PFSK-1 (cell line): Measurements from ENCODE around the gene MLYCD.

ENCODE experiments used
- SIN3A ChIP-seq: IDR thresholded peaks from 2 replicates; pipeline ENCODE4 v1.6.1; 2012; ENCODE audit warnings: mild to moderate bottlenecking, low read length, moderate library complexity, borderline replicate concordance; ENCODE audit not compliant: insufficient read depth
- TAF1 ChIP-seq: IDR thresholded peaks from 2 replicates; pipeline ENCODE4 v1.6.1; 2012; ENCODE audit warnings: low read length, control low read depth, borderline replicate concordance; ENCODE audit not compliant: insufficient read depth

GRCh38 chr16:83917152-83918120 is 18.5 kb downstream of the MLYCD start:
- no peak for TF ChIP-seq SIN3A
- no peak for TF ChIP-seq TAF1
